Mucosa of descending colon (tissue), 3 donors: ENCODE data around the gene GSTO1. TPM values are rescaled to one million over a fixed set of nuclear protein-coding genes. Genes with fewer than 3 reads are reported as not detected.

Source experiments
- ATAC-seq: fragments of 200-7000 bp; cut with Tn5 transposase; one replicate; pipeline ENCODE4 v1.9.1; 2020; ENCODE audit warnings: mild to moderate bottlenecking, moderate library complexity
- DNase-seq, 3 donors: peaks; one replicate each; pipeline ENCODE4 v3.0.0-alpha.2; 2020
- H3K36me3 ChIP-seq: fragments of 200-600 bp; one replicate; pipeline ENCODE4 v1.8.0; 2021; ENCODE audit warnings: low read depth, mild to moderate bottlenecking
- H3K4me1 ChIP-seq: fragments of 200-600 bp; one replicate; pipeline ENCODE4 v1.8.0; 2021; ENCODE audit warnings: low read depth, mild to moderate bottlenecking
- H3K4me3 ChIP-seq: fragments of 200-600 bp; one replicate; pipeline ENCODE4 v1.8.0; 2021; ENCODE audit warnings: mild to moderate bottlenecking
- H3K9me3 ChIP-seq: fragments of 200-600 bp; one replicate; pipeline ENCODE4 v1.8.0; 2021; ENCODE audit warnings: mild to moderate bottlenecking
- CTCF ChIP-seq: fragments of 200-600 bp; IDR thresholded peaks from one replicate; pipeline ENCODE4 v1.8.0; 2022; ENCODE audit warnings: antibody characterized with exemption, mild to moderate bottlenecking
- intact Hi-C, 2 donors: fragments of 100-400 bp; cut with DNase I in 1 of 2; cut with micrococcal nuclease in 1 of 2; formaldehyde crosslinking; loops; one replicate each; pipeline versions ENCODE4 v1.11.0 to v1.11.1; 2022; cut with DNase I, micrococcal nuclease
- total RNA-seq, 3 donors: library from RNA; stranded (reverse); fragmentation: NEBNext Ultra II Directional in 2 of 3; extraction: Animal tissue kit (Norgen Biotek cat#: 25700) in 2 of 3; gene quantifications; one replicate each; pipeline versions ENCODE4 v1.2.1 to v1.2.4, GENCODE V29; 2021 to 2023
- donor health status: DM: no; HTN: no; CAD: no; lungs with moderate emphysema.
- donor health status: DM: no; HTN: no; CAD: no.
- donor health status: DM: no; HTN: yes; CAD: no.

Gene GSTO1
- total RNA-seq, 3 donors from 2014 or later = 60.1 to 73.9 (median 62.9) TPM

- H3K9me3 ChIP-seq = no peaks in the 10 kb centered on the region
- intact Hi-C loops = no loop called here
- ATAC-seq = no peak
- TF ChIP-seq CTCF = no peak
- H3K4me1 ChIP-seq = peaks cover 6% of the 10 kb centered on the region
- no peak for DNase-seq
- no peaks in the 10 kb centered on the region for H3K36me3 ChIP-seq
- H3K4me3 ChIP-seq = no peak overlapping the region
Observed at GRCh38 chr10:104297697-104298660, 43.3 kb downstream of the GSTO1 start.

GRCh38 chr10:104299031-104299904, 44.6 kb downstream of the GSTO1 start:
- Histone ChIP-seq H3K4me1 (peaks cover 6% of the 10 kb centered on the region), H3K4me3 (no peak overlapping the region), H3K9me3 (no peaks in the 10 kb centered on the region), H3K36me3 (no peaks in the 10 kb centered on the region)
- intact Hi-C loops = no loop called here
- no peak for TF ChIP-seq CTCF
- DNase-seq (no peak), ATAC-seq (no peak)

- Histone ChIP-seq H3K9me3 (no peaks in the 10 kb centered on the region), H3K4me1 (peaks cover 6% of the 10 kb centered on the region), H3K4me3 (no peak overlapping the region), H3K36me3 (no peaks in the 10 kb centered on the region)
- ATAC-seq (peak; percentile 20), DNase-seq (no peak)
- intact Hi-C loops = loop anchor here in 1 of 2 donors (5.0 kb wide), 1 partner anchor 47 kb away; no protein-coding TSS in a partner anchor
- TF ChIP-seq CTCF = no peak
Observed at GRCh38 chr10:104300002-104300735, 45.5 kb downstream of the GSTO1 start.

GRCh38 chr10:104300736-104301292, 46.1 kb downstream of the GSTO1 start:
- Histone ChIP-seq H3K4me1 (peaks cover 6% of the 10 kb centered on the region), H3K9me3 (no peaks in the 10 kb centered on the region), H3K36me3 (no peaks in the 10 kb centered on the region), H3K4me3 (no peak overlapping the region)
- no peak for TF ChIP-seq CTCF
- ATAC-seq (peak; percentile 68), DNase-seq (peak in 2 of 3 donors; percentile 56 to 64)
- intact Hi-C loops = loop anchor here in 1 of 2 donors (5.0 kb wide), 1 partner anchor 46 kb away; no protein-coding TSS in a partner anchor
